Activated effector memory CD4-positive, alpha-beta T cell treated with anti-CD3 and anti-CD28 coated beads, Interleukin-2, amount 50 U/mL, for 16 hours (primary cell): ENCODE results near the gene ZNF846.
"Not testable (repeated sequence)": the region's sequence is repeated elsewhere in the genome, so short reads cannot be mapped to it uniquely, and the experiment has no call there.

Source experiments
- DNase-seq: peaks from one replicate; pipeline ENCODE4 v3.0.0-alpha.2; 2020

ZNF846 gene

GRCh38 chr19:9768175-9769112, at the start of gene ZNF846:
ZNF846 (minus strand) TSS chr19:9768738; CDS start chr19:9764950, 3,788 bp downstream.
- DNase-seq: peak; percentile 97

DNA sequence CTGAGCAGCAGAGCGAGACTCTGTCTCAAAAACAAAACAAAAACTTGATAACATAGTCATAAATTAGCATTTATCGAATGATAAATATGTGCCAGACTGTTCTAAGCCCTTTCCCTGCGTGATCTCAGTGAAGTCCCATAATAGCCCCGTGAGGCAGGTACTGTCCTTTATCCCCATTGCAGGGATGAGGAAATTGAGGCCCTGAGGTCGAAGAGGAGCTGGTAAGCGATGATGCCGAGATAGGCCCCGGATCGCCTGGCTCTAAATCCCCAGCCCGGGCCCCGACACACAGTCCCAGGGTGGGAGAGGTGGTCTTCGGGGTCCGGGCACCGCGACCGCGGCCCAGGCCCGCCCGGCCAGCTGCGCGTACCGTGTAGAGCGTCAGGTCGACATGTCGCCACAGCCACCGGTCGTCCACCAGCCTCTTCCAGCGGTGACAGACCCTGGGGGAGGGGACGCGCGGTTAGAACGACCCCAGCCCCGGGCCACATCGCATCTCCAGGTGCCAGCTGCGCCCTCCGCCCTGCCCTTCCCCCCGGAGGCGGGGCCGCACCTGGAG, 49.7 kb upstream of the ZNF846 start:
- DNase-seq: no peak

DNA sequence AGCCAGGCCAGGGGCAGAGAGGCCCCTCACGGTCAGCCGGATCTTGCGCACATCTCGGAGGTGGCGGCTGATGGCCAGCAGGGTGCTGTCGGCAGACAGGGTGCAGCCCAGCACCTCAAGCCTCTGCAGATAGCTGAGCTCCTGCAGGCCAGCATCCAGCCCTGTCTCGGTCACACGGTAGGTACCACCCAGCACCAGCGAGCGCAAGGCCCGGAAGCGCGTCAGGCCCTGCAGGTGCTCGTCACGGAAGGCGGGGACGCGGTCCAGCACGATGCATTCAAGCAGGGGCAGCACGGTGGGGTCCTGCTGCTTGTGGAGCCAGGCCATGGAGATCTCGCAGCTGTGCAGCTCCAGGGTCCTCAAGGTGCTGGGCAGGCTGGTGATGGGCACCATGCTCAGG, 42.6 kb upstream of the ZNF846 start:
- no peak for DNase-seq

DNA sequence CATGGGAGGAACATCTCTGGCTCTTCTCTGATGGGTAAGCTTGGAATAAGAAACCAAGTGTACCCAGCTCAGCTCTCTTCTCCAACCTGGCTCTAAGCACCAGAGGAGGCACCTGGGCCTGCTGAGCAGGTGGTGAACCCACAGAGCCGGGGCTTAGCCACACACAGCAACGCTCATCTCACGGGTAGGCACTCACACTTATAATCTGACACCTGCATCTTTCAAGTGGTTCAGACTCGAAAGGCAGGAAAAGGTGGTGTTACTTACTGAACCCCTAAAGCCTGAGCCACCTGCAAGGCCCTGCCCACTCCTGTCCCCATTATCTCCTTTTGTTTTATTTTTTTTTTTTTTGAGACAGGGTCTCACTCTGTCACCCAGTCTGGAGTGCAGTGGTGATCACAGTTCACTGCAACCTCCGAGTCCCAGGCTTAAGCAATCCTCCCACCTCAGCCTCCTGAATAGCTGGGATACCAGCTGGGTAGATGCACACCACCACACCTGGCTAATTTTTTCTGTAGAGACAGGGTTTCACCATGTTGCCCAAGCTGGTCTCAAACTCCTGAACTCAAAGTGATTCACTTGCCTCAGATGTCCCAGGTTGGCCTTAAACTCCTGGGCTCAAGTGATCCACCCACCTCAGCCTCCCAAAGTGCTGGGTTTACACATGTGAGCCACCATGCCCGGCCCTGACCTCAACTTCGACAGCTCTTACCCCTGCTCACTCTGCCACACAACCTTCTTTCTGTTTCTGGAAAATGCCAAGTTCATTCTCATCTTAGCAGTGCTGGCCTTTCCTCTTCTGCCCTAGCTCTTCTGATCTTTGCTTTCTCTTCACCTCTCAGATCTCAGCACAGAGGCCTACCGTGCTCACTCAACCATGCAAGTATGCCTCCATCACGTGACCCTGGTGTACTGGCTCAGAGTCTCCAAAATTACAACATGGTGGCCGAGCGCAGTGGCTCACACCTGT, 40.6 kb upstream of the ZNF846 start:
- DNase-seq: no peak

- no peak for DNase-seq
Observed at GRCh38 chr19:9806803-9807202, 38.3 kb upstream of the ZNF846 start.

DNA sequence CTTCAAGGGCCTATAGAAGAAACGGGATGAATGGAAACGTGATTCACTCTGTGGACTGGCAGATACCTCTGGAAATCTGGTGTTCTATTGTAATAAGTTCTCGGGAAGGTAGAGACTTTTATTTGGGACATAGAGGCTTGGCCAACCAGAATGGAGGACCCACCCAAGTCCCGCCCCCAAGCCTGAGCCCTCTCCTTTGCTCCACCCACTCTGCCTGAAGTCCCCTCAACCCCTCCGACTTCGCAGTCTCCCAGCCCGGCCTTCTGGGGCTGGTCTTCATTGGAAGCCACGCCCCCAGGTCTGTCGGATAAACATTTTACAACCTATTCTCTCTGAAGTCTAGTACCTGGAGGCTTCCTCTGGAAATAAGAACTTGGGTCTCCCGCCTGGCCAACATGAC, 33.4 kb upstream of the ZNF846 start:
- no peak for DNase-seq

DNA sequence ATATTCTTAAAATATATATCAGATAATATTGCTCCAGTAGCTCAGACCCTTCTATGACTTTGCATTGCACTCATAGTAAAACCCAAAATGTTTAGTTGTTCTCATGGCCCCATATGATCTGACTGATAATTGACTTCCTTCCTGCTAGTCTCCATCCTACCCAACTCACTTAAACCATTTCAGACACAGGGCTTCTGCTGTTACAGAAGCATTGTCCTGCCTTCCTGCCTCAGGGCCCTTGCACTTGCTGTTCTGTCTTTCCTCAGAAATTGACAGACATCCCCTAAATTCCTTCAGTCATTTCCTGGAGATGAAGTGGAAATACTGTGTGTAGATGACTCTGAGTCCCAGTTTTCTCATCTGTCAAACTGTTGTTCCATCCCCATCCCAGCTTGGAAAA, 30.6 kb upstream of the ZNF846 start:
- DNase-seq: no peak

DNA sequence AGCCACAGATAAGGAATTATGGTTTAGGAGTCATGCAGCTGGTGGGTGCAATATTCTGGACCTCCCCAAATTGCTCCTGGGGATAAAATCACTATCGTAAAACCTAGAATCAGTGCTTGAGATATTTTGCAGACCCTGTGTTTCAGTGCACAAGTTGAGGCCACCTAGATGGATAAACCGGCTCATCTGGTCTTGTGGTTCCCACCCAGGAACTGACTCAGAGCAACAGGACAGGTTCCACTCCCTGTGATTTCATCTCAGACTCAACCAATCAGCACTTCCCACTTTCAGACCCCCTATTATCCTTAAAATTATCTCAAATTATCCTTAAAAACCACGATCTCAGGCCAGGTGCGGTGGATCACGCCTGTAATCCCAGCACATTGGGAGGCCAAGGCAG, 29.3 kb upstream of the ZNF846 start:
- no peak for DNase-seq

DNA sequence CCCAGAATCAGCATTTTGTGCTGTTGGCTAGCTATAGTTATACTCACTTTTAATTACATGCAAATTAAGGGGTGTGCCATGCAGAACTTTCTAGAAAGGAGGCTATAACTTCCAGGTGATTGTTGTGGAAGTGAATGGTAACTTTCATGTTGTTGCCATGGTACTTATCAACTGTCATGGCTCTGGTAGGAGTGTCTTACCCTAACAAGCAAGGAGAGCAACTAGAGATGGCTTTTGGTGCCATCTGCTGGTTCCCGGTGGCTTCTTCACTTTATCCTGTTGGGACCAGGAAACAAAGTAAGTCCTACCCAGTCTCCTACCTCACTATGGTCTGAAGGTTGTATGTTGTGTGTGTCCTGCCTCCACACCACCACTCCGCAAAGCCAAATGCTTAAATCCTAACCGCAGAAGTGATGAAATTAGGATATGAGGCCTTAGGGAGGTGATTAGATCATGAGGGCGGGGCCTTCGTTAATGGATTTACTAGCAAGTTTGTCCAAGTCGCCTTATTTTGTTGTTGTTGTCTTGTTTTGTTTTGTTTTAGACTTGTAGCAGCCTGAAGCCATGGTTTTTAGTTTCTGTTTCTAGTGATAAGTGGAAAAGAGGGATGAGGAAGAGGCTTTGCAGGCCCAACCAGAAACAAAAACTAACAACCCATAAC, 27.7 kb upstream of the ZNF846 start:
- DNase-seq: peak; percentile 93

DNA sequence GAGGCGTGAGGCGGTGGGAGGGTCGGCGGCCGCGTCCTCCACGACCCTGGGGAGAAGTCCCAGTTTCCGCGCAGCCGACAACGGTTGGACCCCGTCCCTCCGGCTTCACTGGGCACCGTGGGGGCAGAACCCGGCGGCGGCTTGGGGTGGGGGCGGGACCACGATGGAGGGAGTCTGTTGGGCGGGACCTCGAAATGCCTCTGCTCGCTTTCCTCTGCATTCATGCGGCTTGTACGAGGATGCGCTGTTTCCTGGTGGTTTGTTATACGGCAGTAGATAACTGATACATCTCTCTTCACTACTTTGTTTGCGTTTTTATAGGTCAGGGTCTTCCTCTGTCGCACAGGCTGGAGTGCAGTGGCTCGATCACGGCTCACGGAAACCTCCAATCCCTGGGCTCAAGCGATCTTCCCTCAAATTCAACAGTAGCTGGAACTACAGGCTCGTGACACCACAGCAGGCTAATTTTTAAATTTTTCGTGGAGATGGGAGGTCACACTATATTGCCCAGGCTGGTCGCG, 24.6 kb upstream of the ZNF846 start:
- DNase-seq: peak; percentile 87

DNA sequence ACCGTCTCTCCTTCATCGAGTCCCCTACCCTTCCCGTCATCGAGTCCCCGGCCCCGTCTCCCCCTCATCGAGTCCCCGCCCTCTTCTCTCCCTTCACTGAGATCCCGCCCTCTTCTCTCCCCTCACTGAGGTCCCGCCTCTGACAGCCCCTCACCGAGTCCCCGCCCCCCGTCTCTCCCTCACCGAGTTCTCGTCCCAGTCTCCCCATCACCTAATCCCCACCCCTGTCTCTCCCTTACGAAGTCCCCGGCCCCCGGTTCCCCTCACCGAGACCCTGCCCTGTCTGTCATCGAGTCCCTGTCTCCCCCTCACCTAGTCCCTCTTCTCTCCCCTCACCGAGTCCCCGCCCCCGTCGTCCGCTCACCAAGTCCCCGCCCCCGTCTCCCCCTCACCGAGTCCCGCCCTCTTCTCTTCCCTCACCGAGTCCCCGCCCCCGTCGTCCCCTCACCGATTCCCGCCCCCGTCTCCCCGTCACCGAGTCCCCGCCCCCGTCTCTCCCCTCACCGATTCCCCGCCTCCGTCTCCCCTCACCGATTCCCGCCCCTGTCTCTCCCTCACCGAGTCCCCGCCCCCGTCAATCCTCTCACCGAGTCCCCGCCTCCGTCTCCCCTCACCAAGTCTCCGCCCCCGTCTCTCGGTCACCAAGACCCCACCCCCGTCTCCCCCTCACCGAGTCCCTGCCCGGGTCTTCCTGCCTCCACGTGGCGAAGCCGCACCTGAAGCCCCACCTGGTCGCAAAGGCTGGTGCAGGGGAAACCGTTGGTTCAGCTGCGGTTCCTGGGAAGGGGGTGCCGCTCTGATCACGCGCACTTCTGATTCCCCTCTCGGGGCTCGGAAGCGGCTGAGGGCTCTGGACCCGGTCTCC, 23.9 kb upstream of the ZNF846 start:
- DNase-seq: peak; percentile 95

- peak; percentile 96 for DNase-seq
Observed at GRCh38 chr19:9791552-9792205, 23.1 kb upstream of the ZNF846 start.

DNA sequence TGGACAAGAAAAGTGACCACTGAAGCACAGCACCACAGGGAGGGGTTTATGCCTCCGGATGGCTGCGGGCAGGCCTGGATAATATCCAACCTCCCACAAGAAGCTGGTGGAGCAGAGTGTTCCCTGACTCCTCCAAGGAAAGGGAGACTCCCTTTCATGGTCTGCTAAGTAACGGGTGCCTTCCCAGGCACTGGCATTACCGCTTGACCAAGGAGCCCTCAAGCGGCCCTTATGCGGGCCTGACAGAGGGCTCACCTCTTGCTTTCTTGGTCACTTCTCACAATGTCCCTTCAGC, 22.5 kb upstream of the ZNF846 start:
- not testable (repeated sequence) for DNase-seq

DNA sequence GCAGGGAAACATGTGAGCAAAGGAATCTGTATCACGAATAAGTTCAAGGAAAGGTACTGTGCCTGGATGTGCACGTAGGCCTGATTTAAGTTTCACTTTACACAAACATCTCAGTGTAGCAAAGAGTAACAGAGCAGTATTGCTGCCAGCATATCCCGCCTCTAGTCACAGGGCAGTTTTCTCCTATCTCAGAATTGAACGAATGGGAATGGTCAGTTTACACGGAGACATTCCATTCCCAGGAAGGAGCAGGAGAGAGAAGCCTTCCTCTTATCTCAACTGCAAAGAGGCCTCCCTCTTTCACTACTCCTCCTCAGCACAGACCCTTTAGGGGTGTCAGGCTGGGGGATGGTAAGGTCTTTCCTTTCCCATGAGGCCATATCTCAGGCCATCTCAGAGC, 21.0 kb upstream of the ZNF846 start:
- not testable (repeated sequence) for DNase-seq

- DNase-seq: no peak
Observed at GRCh38 chr19:9789066-9789465, 20.5 kb upstream of the ZNF846 start.

- DNase-seq: not testable (repeated sequence)
Observed at GRCh38 chr19:9788604-9789003, 20.1 kb upstream of the ZNF846 start.

DNA sequence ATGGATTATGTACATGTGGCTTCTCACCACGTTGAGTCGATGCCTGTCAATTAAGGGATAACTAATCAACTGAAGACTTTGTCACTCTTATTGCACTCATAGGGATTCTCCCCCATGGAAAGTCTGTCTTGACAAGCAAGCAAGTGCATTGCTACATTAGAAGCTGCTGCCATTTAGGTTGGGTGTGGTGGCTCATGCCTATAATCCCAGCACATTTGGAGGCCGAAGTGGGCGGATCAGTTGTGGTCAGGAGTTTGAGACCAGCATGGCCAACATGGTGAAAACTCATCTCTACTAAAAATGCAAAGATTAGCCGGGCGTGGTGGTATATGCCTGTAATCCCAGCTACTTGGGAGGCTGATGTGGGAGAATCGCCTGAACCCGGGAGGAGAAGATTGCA, 18.3 kb upstream of the ZNF846 start:
- no peak for DNase-seq

- no peak for DNase-seq
Observed at GRCh38 chr19:9786342-9786741, 17.8 kb upstream of the ZNF846 start.

DNA sequence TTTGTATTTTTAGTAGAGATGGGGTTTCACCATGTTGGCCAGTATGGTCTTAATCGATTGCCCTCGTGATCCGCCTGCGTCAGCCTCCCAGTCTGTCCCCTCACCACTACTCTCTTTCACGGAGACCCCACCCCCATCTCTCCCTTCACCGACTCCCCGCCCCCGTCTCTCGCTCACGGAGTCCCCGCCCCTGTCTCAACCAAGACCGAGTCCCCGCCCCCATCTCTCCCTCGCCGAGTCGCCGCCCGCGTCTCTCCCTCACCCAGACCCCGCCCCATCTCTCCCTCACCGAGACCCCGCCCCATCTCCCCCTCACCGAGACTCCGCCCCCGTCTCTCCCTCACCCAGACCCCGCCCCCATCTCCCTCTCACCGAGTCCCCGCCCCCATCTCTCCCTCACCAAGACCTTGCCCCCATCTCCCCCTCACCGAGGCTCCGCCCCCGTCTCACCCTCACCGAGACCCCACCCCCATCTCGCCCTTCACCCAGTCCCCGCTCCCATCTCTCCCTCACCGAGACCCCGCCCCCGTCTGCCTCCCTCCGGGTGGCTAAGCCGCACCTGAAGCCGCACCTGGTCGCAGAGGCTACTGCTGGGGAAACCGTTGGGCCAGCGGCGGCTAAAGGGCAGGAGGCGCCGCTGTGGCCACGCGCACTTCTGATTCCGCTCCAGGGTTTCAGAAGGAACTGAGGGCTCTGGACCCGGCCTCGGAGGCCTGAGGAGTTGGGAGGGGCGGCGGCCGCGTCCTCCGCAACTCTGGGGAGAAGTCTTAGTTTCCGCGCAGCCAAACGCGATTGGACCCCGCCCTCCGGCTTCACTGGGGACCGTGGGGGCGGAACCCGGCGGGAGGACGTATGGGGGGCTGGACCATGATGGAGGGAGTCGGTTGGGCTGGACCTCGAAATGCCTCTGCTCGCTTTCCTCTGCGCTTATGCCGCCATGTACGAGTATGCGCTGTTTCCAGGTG, 17.1 kb upstream of the ZNF846 start:
- DNase-seq: peak; percentile 97

DNA sequence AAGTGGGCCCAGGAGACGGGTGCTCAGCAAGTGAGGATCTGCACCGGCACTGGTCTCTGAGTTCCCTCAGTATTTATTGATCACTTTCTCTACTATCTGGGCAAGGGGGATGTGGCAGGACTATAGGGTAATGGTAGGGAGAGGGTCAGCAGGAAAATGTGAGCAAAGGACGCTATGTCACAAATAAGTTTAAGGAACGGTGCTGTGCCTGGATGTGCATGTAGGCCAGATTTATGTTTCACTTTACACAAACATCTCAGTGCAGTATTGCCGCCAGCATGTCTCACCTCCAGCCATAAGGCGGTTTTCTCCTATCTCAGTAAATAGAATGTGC, 15.6 kb upstream of the ZNF846 start:
- not testable (repeated sequence) for DNase-seq
